K562 (cell line): Measurements from ENCODE around the gene KRT71. TPM values are rescaled to one million over a fixed set of nuclear protein-coding genes. Genes with fewer than 3 reads are reported as not detected.

Source experiments
- ATAC-seq: fragments of 200-7000 bp; cut with Tn5 transposase; 3 replicates; pipeline ENCODE4 v1.9.1; 2020; ENCODE audit warnings: moderate library complexity
- BruUV-seq: library from RNA; stranded (reverse); fragments of 400-500 nt; replicated peaks from 2 replicates; lab custom pipeline; 2021; lab: Mats Ljungman, UMichigan
- CTCF ChIA-PET: fragments of 300-600 bp; formaldehyde crosslinking; extraction: SDS; loops from one replicate; lab custom pipeline; 2021; ENCODE audit warnings: low intra/inter-chr PET ratio; lab: Yijun Ruan, JAX
- POLR2A ChIA-PET: fragments of 300-600, 350-650 bp; sonication (Branson Sonifier 250); formaldehyde crosslinking; extraction: SDS; loops from one replicate; lab custom pipeline; 2021; ENCODE audit warnings: antibody characterized with exemption, inconsistent platforms; lab: Yijun Ruan, JAX
- DNase-seq, 4 experiments: peaks; one replicate each; pipeline versions ENCODE4 v3.0.0 to v3.0.0-alpha.2; 2011 to 2018; ENCODE audit warnings: low spot score in 3 of 4, mixed read lengths in 3 of 4; ENCODE audit errors: extremely low read depth in 1 of 4
- FAIRE-seq: peaks from 2 replicates; lab custom pipeline; 2011; peaks lifted over from hg19 to GRCh38; lab: Jason Lieb, UNC
- H2AFZ ChIP-seq: 2 replicates; pipeline ENCODE4 v1.6.0; 2011; ENCODE audit warnings: low read depth, low read length, control low read depth, inconsistent platforms
- H3K27ac ChIP-seq: fragments of 200-600 bp; 3 replicates; pipeline ENCODE4 v1.8.0; 2011; ENCODE audit warnings: low read depth, mild to moderate bottlenecking, control low read depth, inconsistent platforms, low read length, moderate library complexity, mixed read lengths; ENCODE audit errors: extremely low read depth
- H3K27me3 ChIP-seq, 2 experiments: fragments of 300-600 bp in 1 of 2; 2 replicates in 1 of 2; 3 replicates in 1 of 2; pipeline versions ENCODE4 v1.6.0 to v1.8.0; 2011; ENCODE audit warnings: inconsistent platforms in 2 of 2, low read length in 2 of 2, mild to moderate bottlenecking in 1 of 2, mixed read lengths in 1 of 2, moderate library complexity in 1 of 2; ENCODE audit not compliant: control insufficient read depth in 2 of 2, insufficient read depth in 2 of 2
- H3K36me3 ChIP-seq: fragments of 300-600 bp; 3 replicates; pipeline ENCODE4 v1.8.0; 2011; ENCODE audit warnings: mild to moderate bottlenecking, low read length, inconsistent platforms; ENCODE audit not compliant: control insufficient read depth, insufficient read depth
- H3K4me1 ChIP-seq, 2 experiments: fragments of 200-600 bp in 1 of 2; replicated peaks in 1 of 2; 2 replicates in 1 of 2; 3 replicates in 1 of 2; pipeline versions ENCODE4 v1.5.1 to v1.8.0; 2011; ENCODE audit warnings: inconsistent platforms in 2 of 2, low read length in 2 of 2, mild to moderate bottlenecking in 1 of 2, mixed read lengths in 1 of 2, moderate library complexity in 1 of 2; ENCODE audit not compliant: control insufficient read depth in 2 of 2, insufficient read depth in 2 of 2
- H3K4me2 ChIP-seq: 2 replicates; pipeline ENCODE4 v1.6.1; 2011; ENCODE audit warnings: low read length, control low read depth, inconsistent platforms, mixed read lengths; ENCODE audit not compliant: insufficient read depth
- H3K4me3 ChIP-seq: fragments of 200-600 bp; sonication (generic), shearing (Covaris generic); 2 replicates; pipeline ENCODE4 v1.5.1; 2016; ENCODE audit warnings: control low read depth, inconsistent platforms
- H3K79me2 ChIP-seq: fragments of 200-600 bp; 3 replicates; pipeline ENCODE4 v1.8.0; 2011; ENCODE audit warnings: low read length, inconsistent platforms; ENCODE audit not compliant: control insufficient read depth, insufficient read depth
- H3K9ac ChIP-seq, 2 experiments: 2 replicates each; pipeline versions ENCODE4 v1.6.0 to v1.6.1; 2011; ENCODE audit warnings: low read depth in 2 of 2, low read length in 2 of 2, control low read depth in 1 of 2, inconsistent platforms in 1 of 2, mild to moderate bottlenecking in 1 of 2, mixed read lengths in 1 of 2; ENCODE audit not compliant: insufficient read depth in 1 of 2
- H3K9me1 ChIP-seq: one replicate; pipeline ENCODE4 v1.6.0; 2011; ENCODE audit warnings: inconsistent platforms, mild to moderate bottlenecking, low read length, moderate library complexity; ENCODE audit not compliant: control insufficient read depth, insufficient read depth
- H3K9me3 ChIP-seq: replicated peaks from 2 replicates; pipeline ENCODE4 v1.5.1; 2011; ENCODE audit warnings: low read depth, low read length, inconsistent platforms; ENCODE audit not compliant: control insufficient read depth, insufficient read depth
- H4K20me1 ChIP-seq: replicated peaks from 2 replicates; pipeline ENCODE4 v1.6.1; 2011; ENCODE audit warnings: low read length, inconsistent platforms, mixed read lengths; ENCODE audit not compliant: control insufficient read depth, insufficient read depth
- ATF1 ChIP-seq, 2 experiments: fragments of 450-650 bp in 1 of 2; IDR thresholded peaks; 2 replicates each; pipeline ENCODE4 v1.6.1; 2016; ENCODE audit warnings: missing compliant biosample characterization in 1 of 2, missing genetic modification characterization in 1 of 2
- BRF1 ChIP-seq: IDR thresholded peaks from 3 replicates; pipeline ENCODE4 v1.6.1; 2011; ENCODE audit warnings: borderline replicate concordance, mild to moderate bottlenecking; ENCODE audit not compliant: insufficient read length; ENCODE audit errors: extremely low read depth
- EHMT2 ChIP-seq: fragments of 450-650 bp; IDR thresholded peaks from 2 replicates; pipeline ENCODE4 v1.6.1; 2018; ENCODE audit warnings: antibody characterized with exemption
- EP400 ChIP-seq: fragments of 450-650 bp; IDR thresholded peaks from 2 replicates; pipeline ENCODE4 v1.6.1; 2017; ENCODE audit warnings: antibody characterized with exemption, mild to moderate bottlenecking, moderate library complexity
- MTA3 ChIP-seq: fragments of 450-650 bp; formaldehyde crosslinking; IDR thresholded peaks from 2 replicates; pipeline ENCODE4 v1.6.1; 2017; ENCODE audit warnings: mild to moderate bottlenecking, borderline replicate concordance
- TCF15 ChIP-seq: fragments of 250-450 bp; sonication (Bioruptor Pico); IDR thresholded peaks from 2 replicates; pipeline ENCODE4 v1.8.0; 2022; ENCODE audit warnings: moderate library complexity, mild to moderate bottlenecking, inconsistent platforms
- U2AF1 ChIP-seq: fragments of 200-400 bp; formaldehyde crosslinking; optimal IDR thresholded peaks from 2 replicates; pipeline ENCODE3; 2017; ENCODE audit warnings: mild to moderate bottlenecking, low read depth, low read length, moderate library complexity
- WHSC1 ChIP-seq: IDR thresholded peaks from one replicate; pipeline ENCODE4 v1.6.1; 2012; ENCODE audit warnings: low read length, control low read depth, inconsistent platforms
- ZEB2 ChIP-seq: fragments of 450-650 bp; IDR thresholded peaks from 2 replicates; pipeline ENCODE4 v1.6.1; 2016
- ZNF24 ChIP-seq: fragments of 450-650 bp; IDR thresholded peaks from 2 replicates; pipeline ENCODE4 v1.6.1; 2016
- ZNF431 ChIP-seq: sonication (generic); formaldehyde crosslinking; IDR thresholded peaks from 2 replicates; pipeline ENCODE4 v1.8.0; 2022; ENCODE audit warnings: mild to moderate bottlenecking, missing genetic modification reagents
- WGBS: fragments of 100-300 bp; shearing (Covaris generic); methylation state at CpG from one replicate; pipeline ENCODE4 v1.1.6; 2016; ENCODE audit warnings: low coverage, mixed read lengths; ENCODE audit not compliant: insufficient coverage; ENCODE audit errors: missing lambda C conversion rate; 5-methylcytosine and 5-hydroxymethylcytosine counted together
- in situ Hi-C: fragments of 300-500 bp; cut with MboI; formaldehyde crosslinking; loops from 4 replicates; pipeline ENCODE4 v1.15.0; 2018; ENCODE audit warnings: inconsistent platforms, mixed read lengths
- intact Hi-C: fragments of 100-400 bp; cut with micrococcal nuclease; formaldehyde crosslinking; loops from 2 replicates; pipeline ENCODE4 v1.14.2; 2022
- polyA plus RNA-seq, 8 experiments: library from polyadenylated mRNA; depleted of rRNA in 4 of 8; stranded (reverse) in 5 of 8; unstranded in 3 of 8; fragments of >200 nt; fragmentation: Nextera tagmentation in 2 of 8; fragmentation: Illumina TruSeq in 1 of 8; extraction: Ambion mirVana in 2 of 8; extraction: Trizol in 1 of 8; gene quantifications; 2 replicates each; pipeline versions ENCODE4 v1.2.1 to v1.2.3, GENCODE V29; 2011 to 2014; ENCODE audit warnings: inconsistent platforms in 1 of 8, missing spikeins in 1 of 8
- total RNA-seq, 7 experiments: library from RNA; depleted of rRNA in 6 of 7; stranded (reverse); fragments of >200 nt in 6 of 7; fragmentation: Illumina TruSeq in 2 of 7; extraction: Trizol in 2 of 7; gene quantifications; 2 replicates each; pipeline versions ENCODE4 v1.2.1 to v1.2.3, GENCODE V29; 2011 to 2021; ENCODE audit warnings: low replicate concordance in 1 of 7

The KRT71 gene
- total and polyA plus RNA-seq, 9 of the 15 experiments (the other 6 are each of a cell fraction or from before 2014, with no cell fraction given), result not detected

- TF ChIP-seq ATF1 (CRISPR knock-in tag; IDR thresholded peaks at IDR 0.05) (no peak), ATF1 (tag; IDR thresholded peaks at IDR 0.05) (no peak)
Measured at GRCh38 chr12:52600071-52600470, 47.1 kb upstream of the KRT71 start (continued).

- peaks cover 0 to 29% of the 10 kb centered on the region in 2 experiments; a peak in 3 of 5 replicates for H3K27me3 ChIP-seq
- no peak overlapping the region for H3K4me3 ChIP-seq
- FAIRE-seq (no peak), DNase-seq (no peak), ATAC-seq (no peak)
- TF ChIP-seq TCF15 (no peak), WHSC1 (no peak), ZEB2 (no peak), EHMT2 (no peak), U2AF1 (no peak), MTA3 (no peak), EP400 (no peak), ZNF24 (no peak), BRF1 (no peak), ZNF431 (no peak)
- no peak overlapping the region for H3K27ac ChIP-seq
- H3K4me1 ChIP-seq, result peaks cover 0 to 10% of the 10 kb centered on the region in 2 experiments; a peak in 1 of 5 replicates
- intact Hi-C loops, result no loop called here
- in situ Hi-C loops, result no loop called here
- H3K79me2 ChIP-seq, result no peaks in the 10 kb centered on the region
- H4K20me1 ChIP-seq, result no peaks in the 10 kb centered on the region
- H3K9ac ChIP-seq, result no peak overlapping the region
- H3K4me2 ChIP-seq, result no peak overlapping the region
- no peak overlapping the region for H2AFZ ChIP-seq
- no TSS peak for BruUV-seq
- H3K36me3 ChIP-seq, result no peaks in the 10 kb centered on the region
- POLR2A ChIA-PET, result interaction anchor here (1.3 to 1.4 kb wide), 2 partner anchors 11 to 18 kb away, joined by 3 to 6 read pairs; no protein-coding TSS in a partner anchor
- H3K9me1 ChIP-seq, result no peaks in the 10 kb centered on the region
- H3K9me3 ChIP-seq, result no peaks in the 10 kb centered on the region
- WGBS, result 3% methylated on average over 5 of the region's 5 CpGs
- CTCF ChIA-PET, result no interaction called here
Measured at GRCh38 chr12:52598966-52599365, 46.0 kb upstream of the KRT71 start.
